Measurements from ENCODE around the gene P2RX5.
"Not testable (repeated sequence)": the region's sequence is repeated elsewhere in the genome, so short reads cannot be mapped to it uniquely, and the experiment has no call there.

The P2RX5 gene

GRCh38 chr17:3715296-3715695 lies 19.3 kb upstream of the P2RX5 start:
- DNase-seq (ENCODE audit: low read depth in 1 of 2, low spot score in 1 of 2) = no peak

GRCh38 chr17:3712811-3713463 lies 17.0 kb upstream of the P2RX5 start:
- DNase-seq (ENCODE audit: low read depth in 1 of 2, low spot score in 1 of 2) = no peak

GRCh38 chr17:3710951-3711383 lies 15.0 kb upstream of the P2RX5 start:
- DNase-seq (ENCODE audit: low read depth in 1 of 2, low spot score in 1 of 2) = peak; percentile 13 to 50

GRCh38 chr17:3708366-3708765 lies 12.4 kb upstream of the P2RX5 start:
- DNase-seq (ENCODE audit: low read depth in 1 of 2, low spot score in 1 of 2) = no peak

GRCh38 chr17:3705718-3705984 lies 9.7 kb upstream of the P2RX5 start:
- not testable (repeated sequence) for DNase-seq (ENCODE audit: low read depth in 1 of 2, low spot score in 1 of 2)

- DNase-seq (ENCODE audit: low read depth in 1 of 2, low spot score in 1 of 2) = no peak
Observed at GRCh38 chr17:3704931-3705717, 9.2 kb upstream of the P2RX5 start.

GRCh38 chr17:3702041-3702539 lies 6.1 kb upstream of the P2RX5 start:
- not testable (repeated sequence) for DNase-seq (ENCODE audit: low read depth in 1 of 2, low spot score in 1 of 2)

- no peak for DNase-seq (ENCODE audit: low read depth in 1 of 2, low spot score in 1 of 2)
Observed at GRCh38 chr17:3699951-3700350, 4.0 kb upstream of the P2RX5 start.

GRCh38 chr17:3698139-3698538 lies 2.2 kb upstream of the P2RX5 start:
- DNase-seq (ENCODE audit: low read depth in 1 of 2, low spot score in 1 of 2) = no peak

- no peak for DNase-seq (ENCODE audit: low read depth in 1 of 2, low spot score in 1 of 2)
Observed at GRCh38 chr17:3697103-3697476, 1.1 kb upstream of the P2RX5 start.

- DNase-seq (ENCODE audit: low read depth in 1 of 2, low spot score in 1 of 2) = no peak
Observed at GRCh38 chr17:3695129-3695722, 729 bp downstream of the P2RX5 start.

GRCh38 chr17:3693829-3694231 lies 2.1 kb downstream of the P2RX5 start:
- no peak for DNase-seq (ENCODE audit: low read depth in 1 of 2, low spot score in 1 of 2)

- DNase-seq (ENCODE audit: low read depth in 1 of 2, low spot score in 1 of 2) = no peak
Observed at GRCh38 chr17:3693141-3693540, 2.8 kb downstream of the P2RX5 start.

- DNase-seq (ENCODE audit: low read depth in 1 of 2, low spot score in 1 of 2) = no peak
Observed at GRCh38 chr17:3692346-3692745, 3.6 kb downstream of the P2RX5 start.

GRCh38 chr17:3691617-3692067 lies 4.3 kb downstream of the P2RX5 start:
- DNase-seq (ENCODE audit: low read depth in 1 of 2, low spot score in 1 of 2) = no peak

- DNase-seq (ENCODE audit: low read depth in 1 of 2, low spot score in 1 of 2) = no peak
Observed at GRCh38 chr17:3690094-3690715, 5.8 kb downstream of the P2RX5 start.

GRCh38 chr17:3689262-3690093 lies 6.5 kb downstream of the P2RX5 start:
- no peak for DNase-seq (ENCODE audit: low read depth in 1 of 2, low spot score in 1 of 2)

- DNase-seq (ENCODE audit: low read depth in 1 of 2, low spot score in 1 of 2) = no peak
Observed at GRCh38 chr17:3688852-3689261, 7.1 kb downstream of the P2RX5 start.

GRCh38 chr17:3688027-3688553 lies 7.9 kb downstream of the P2RX5 start:
- no peak for DNase-seq (ENCODE audit: low read depth in 1 of 2, low spot score in 1 of 2)

- no peak for DNase-seq (ENCODE audit: low read depth in 1 of 2, low spot score in 1 of 2)
Observed at GRCh38 chr17:3685174-3685573, 10.8 kb downstream of the P2RX5 start.

- DNase-seq (ENCODE audit: low read depth in 1 of 2, low spot score in 1 of 2) = peak in 1 of 2 donors; percentile 39
Observed at GRCh38 chr17:3683054-3683511, 12.9 kb downstream of the P2RX5 start.
